Measurements from ENCODE around the gene URB2.
"Not testable (repeated sequence)": the region's sequence is repeated elsewhere in the genome, so short reads cannot be mapped to it uniquely, and the experiment has no call there.

Gene URB2

GRCh38 chr1:229594227-229595008, 31.6 kb upstream of the URB2 start:
- Histone ChIP-seq H3K4me3 (ENCODE audit: low read depth, low read length) (no peak overlapping the region), H3K27ac (ENCODE audit: extremely low read depth, low read depth, low read length) (no peak overlapping the region), H3K36me3 (ENCODE audit: control insufficient read depth in 2 of 2, insufficient read depth in 1 of 2, low read length in 2 of 2) (peaks cover 27 to 43% of the 10 kb centered on the region in 2 experiments), H3K9me3 (ENCODE audit: control insufficient read depth, insufficient read depth, low read depth, low read length) (no peaks in the 10 kb centered on the region), H3K4me1 (ENCODE audit: control insufficient read depth, insufficient read depth, low read length) (no peaks in the 10 kb centered on the region)
- CTCF ChIA-PET, result no interaction called here
- POLR2A ChIA-PET, result no interaction called here
- TF ChIP-seq ZNF785 (tag by site-specific recombination; IDR thresholded peaks at IDR 0.05) (no peak), ZNF555 (tag by site-specific recombination; conservative IDR thresholded peaks at IDR 0.05) (no peak), SP3 (tag by site-specific recombination; IDR thresholded peaks at IDR 0.05) (no peak), ZNF558 (tag by site-specific recombination; IDR thresholded peaks at IDR 0.05) (no peak), ZNF157 (tag by site-specific recombination; IDR thresholded peaks at IDR 0.05) (no peak), HOXC10 (CRISPR knock-in tag; IDR thresholded peaks at IDR 0.05) (no peak), ZNF416 (tag by site-specific recombination; IDR thresholded peaks at IDR 0.05) (no peak), MYNN (tag by site-specific recombination; IDR thresholded peaks at IDR 0.05; ENCODE audit: borderline replicate concordance) (no peak), ZNF112 (tag by site-specific recombination; IDR thresholded peaks at IDR 0.05) (no peak), ZNF223 (tag by site-specific recombination; IDR thresholded peaks at IDR 0.05) (no peak), ZBTB44 (tag by site-specific recombination; IDR thresholded peaks at IDR 0.05) (no peak), PBX3 (CRISPR knock-in tag; IDR thresholded peaks at IDR 0.05) (no peak), ZNF148 (tag by site-specific recombination; IDR thresholded peaks at IDR 0.05; ENCODE audit: borderline replicate concordance) (no peak), EGR2 (tag by site-specific recombination; IDR thresholded peaks at IDR 0.05; ENCODE audit: low read depth) (no peak), ZNF311 (tag by site-specific recombination; IDR thresholded peaks at IDR 0.05; ENCODE audit: borderline replicate concordance) (no peak), ZNF138 (tag by site-specific recombination; IDR thresholded peaks at IDR 0.05; ENCODE audit: borderline replicate concordance) (no peak), ZNF776 (tag by site-specific recombination; IDR thresholded peaks at IDR 0.05; ENCODE audit: borderline replicate concordance) (no peak)
- TF ChIP-seq, protein P1, sequence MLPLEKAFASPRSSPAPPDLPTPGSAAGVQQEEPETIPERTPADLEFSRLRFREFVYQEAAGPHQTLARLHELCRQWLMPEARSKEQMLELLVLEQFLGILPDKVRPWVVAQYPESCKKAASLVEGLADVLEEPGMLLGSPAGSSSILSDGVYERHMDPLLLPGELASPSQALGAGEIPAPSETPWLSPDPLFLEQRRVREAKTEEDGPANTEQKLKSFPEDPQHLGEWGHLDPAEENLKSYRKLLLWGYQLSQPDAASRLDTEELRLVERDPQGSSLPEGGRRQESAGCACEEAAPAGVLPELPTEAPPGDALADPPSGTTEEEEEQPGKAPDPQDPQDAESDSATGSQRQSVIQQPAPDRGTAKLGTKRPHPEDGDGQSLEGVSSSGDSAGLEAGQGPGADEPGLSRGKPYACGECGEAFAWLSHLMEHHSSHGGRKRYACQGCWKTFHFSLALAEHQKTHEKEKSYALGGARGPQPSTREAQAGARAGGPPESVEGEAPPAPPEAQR (tag by site-specific recombination; IDR thresholded peaks at IDR 0.05), result no peak

DNA sequence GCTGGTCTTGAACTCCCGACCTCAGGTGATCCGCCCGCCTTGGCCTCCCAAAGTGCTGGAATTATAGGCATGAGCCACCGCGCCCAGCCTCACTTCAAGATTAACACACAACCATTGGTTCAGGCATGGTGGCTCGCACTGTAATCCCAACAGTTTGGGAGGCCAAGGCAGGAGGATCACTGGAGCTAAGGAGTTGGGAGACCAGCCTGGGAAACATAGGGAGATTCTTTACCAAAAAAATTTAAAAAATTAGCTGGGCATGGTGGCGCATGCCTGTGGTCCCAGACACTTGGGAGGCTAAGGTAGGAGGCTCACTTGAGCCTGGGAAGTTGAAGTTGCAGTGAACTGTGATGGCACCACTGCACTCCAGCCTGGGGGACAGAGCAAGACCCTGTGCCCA, 30.2 kb upstream of the URB2 start:
- H3K4me3 ChIP-seq (ENCODE audit: low read depth, low read length); POLR2A ChIA-PET: not testable (repeated sequence)
- CTCF ChIA-PET, result interaction anchor here (1.4 kb wide), 1 partner anchor 16 kb away, joined by 3 read pairs; no protein-coding TSS in a partner anchor

More for the DNA sequence above, 30.2 kb upstream of the URB2 start:
- H3K27ac ChIP-seq (ENCODE audit: extremely low read depth, low read depth, low read length); H3K9me3 ChIP-seq (ENCODE audit: control insufficient read depth, insufficient read depth, low read depth, low read length); H3K4me1 ChIP-seq (ENCODE audit: control insufficient read depth, insufficient read depth, low read length): not testable (repeated sequence)
- H3K36me3 ChIP-seq (ENCODE audit: control insufficient read depth in 2 of 2, insufficient read depth in 1 of 2, low read length in 2 of 2), result peaks cover 24 to 57% of the 10 kb centered on the region in 2 experiments
